Stimulated activated memory B cell treated with anti-CD40 and anti-IgM and Interleukin-4, amounts not matched to agents 10 μg/mL and 1 μg/mL and 100 μg/mL, for 72 hours (primary cell): Measurements from ENCODE around the gene SQOR.

Source experiments
- ATAC-seq: fragments of 150-1000 bp; cut with Tn5 transposase; 2 replicates; pipeline ENCODE4 v1.10.0; 2021
- H3K27ac Mint-ChIP-seq: one replicate; pipeline ENCODE4 v1.8.0; 2022; ENCODE audit warnings: mild to moderate bottlenecking, mixed read lengths
- H3K27me3 Mint-ChIP-seq: one replicate; pipeline ENCODE4 v1.8.0; 2022; ENCODE audit warnings: mixed read lengths
- H3K36me3 Mint-ChIP-seq: one replicate; pipeline ENCODE4 v1.8.0; 2022; ENCODE audit warnings: mixed read lengths
- H3K4me1 Mint-ChIP-seq: one replicate; pipeline ENCODE4 v1.8.0; 2022; ENCODE audit warnings: mixed read lengths
- H3K4me3 Mint-ChIP-seq: one replicate; pipeline ENCODE4 v1.8.0; 2022; ENCODE audit warnings: mild to moderate bottlenecking, moderate library complexity, mixed read lengths
- H3K9me3 Mint-ChIP-seq: one replicate; pipeline ENCODE4 v1.8.0; 2022; ENCODE audit warnings: mixed read lengths

SQOR gene

GRCh38 chr15:45704329-45705249 lies 69.8 kb downstream of the SQOR start:
- no peaks in the 10 kb centered on the region for H3K9me3 Mint-ChIP-seq
- ATAC-seq: peak; percentile 60
- peaks cover 14% of the 10 kb centered on the region for H3K4me1 Mint-ChIP-seq
- peaks cover 13% of the 10 kb centered on the region for H3K27me3 Mint-ChIP-seq
- H3K27ac Mint-ChIP-seq: peak overlapping the region; percentile 46
- peaks cover 2% of the 10 kb centered on the region for H3K36me3 Mint-ChIP-seq
- H3K4me3 Mint-ChIP-seq: peak overlapping the region; percentile 77

GRCh38 chr15:45705510-45706473 lies 71.0 kb downstream of the SQOR start:
- H3K4me3 Mint-ChIP-seq: peak overlapping the region; percentile 77
- H3K36me3 Mint-ChIP-seq: no peaks in the 10 kb centered on the region
- ATAC-seq: peak; percentile 82
- peak overlapping the region; percentile 46 for H3K27ac Mint-ChIP-seq
- peaks cover 13% of the 10 kb centered on the region for H3K27me3 Mint-ChIP-seq
- no peaks in the 10 kb centered on the region for H3K9me3 Mint-ChIP-seq
- H3K4me1 Mint-ChIP-seq: peaks cover 14% of the 10 kb centered on the region

- no peak overlapping the region for H3K27ac Mint-ChIP-seq
- H3K9me3 Mint-ChIP-seq: no peaks in the 10 kb centered on the region
- no peaks in the 10 kb centered on the region for H3K36me3 Mint-ChIP-seq
- H3K4me1 Mint-ChIP-seq: peaks cover 5% of the 10 kb centered on the region
- peaks cover 16% of the 10 kb centered on the region for H3K27me3 Mint-ChIP-seq
- H3K4me3 Mint-ChIP-seq: no peak overlapping the region
- ATAC-seq: no peak
Observed at GRCh38 chr15:45710657-45711056, 75.8 kb downstream of the SQOR start.

- ATAC-seq: no peak
- Mint-ChIP-seq H3K36me3 (no peaks in the 10 kb centered on the region), H3K27me3 (peaks cover 25% of the 10 kb centered on the region), H3K4me3 (no peak overlapping the region), H3K4me1 (no peaks in the 10 kb centered on the region), H3K9me3 (no peaks in the 10 kb centered on the region), H3K27ac (no peak overlapping the region)
Observed at GRCh38 chr15:45714590-45715488, 80.0 kb downstream of the SQOR start.

- Mint-ChIP-seq H3K36me3 (no peaks in the 10 kb centered on the region), H3K4me3 (no peak overlapping the region), H3K4me1 (no peaks in the 10 kb centered on the region), H3K9me3 (no peaks in the 10 kb centered on the region), H3K27ac (no peak overlapping the region), H3K27me3 (peaks cover 32% of the 10 kb centered on the region)
- ATAC-seq: no peak
Observed at GRCh38 chr15:45715528-45715927, 80.7 kb downstream of the SQOR start.

- H3K36me3 Mint-ChIP-seq: no peaks in the 10 kb centered on the region
- ATAC-seq: no peak
Observed at GRCh38 chr15:45719490-45719889, 84.7 kb downstream of the SQOR start.

GRCh38 chr15:45720183-45720582 lies 85.4 kb downstream of the SQOR start:
- Mint-ChIP-seq H3K9me3 (no peaks in the 10 kb centered on the region), H3K4me1 (no peaks in the 10 kb centered on the region), H3K4me3 (no peak overlapping the region), H3K27me3 (peaks cover 35% of the 10 kb centered on the region), H3K27ac (no peak overlapping the region), H3K36me3 (no peaks in the 10 kb centered on the region)
- no peak for ATAC-seq

More at GRCh38 chr15:45719490-45719889, 84.7 kb downstream of the SQOR start:
- Mint-ChIP-seq H3K27me3 (peaks cover 35% of the 10 kb centered on the region), H3K27ac (no peak overlapping the region), H3K9me3 (no peaks in the 10 kb centered on the region), H3K4me1 (no peaks in the 10 kb centered on the region), H3K4me3 (no peak overlapping the region)

GRCh38 chr15:45728641-45729040 lies 93.8 kb downstream of the SQOR start:
- H3K27me3 Mint-ChIP-seq: peaks cover 11% of the 10 kb centered on the region
- H3K9me3 Mint-ChIP-seq: no peaks in the 10 kb centered on the region
- H3K4me1 Mint-ChIP-seq: no peaks in the 10 kb centered on the region
- H3K36me3 Mint-ChIP-seq: no peaks in the 10 kb centered on the region
- ATAC-seq: no peak
- no peak overlapping the region for H3K27ac Mint-ChIP-seq
- H3K4me3 Mint-ChIP-seq: no peak overlapping the region

GRCh38 chr15:45729141-45729540 lies 94.3 kb downstream of the SQOR start:
- Mint-ChIP-seq H3K4me1 (no peaks in the 10 kb centered on the region), H3K4me3 (no peak overlapping the region), H3K27ac (no peak overlapping the region), H3K27me3 (peaks cover 11% of the 10 kb centered on the region), H3K9me3 (no peaks in the 10 kb centered on the region), H3K36me3 (no peaks in the 10 kb centered on the region)
- no peak for ATAC-seq

- Mint-ChIP-seq H3K4me1 (peaks cover 5% of the 10 kb centered on the region), H3K4me3 (no peak overlapping the region), H3K27ac (no peak overlapping the region), H3K9me3 (no peaks in the 10 kb centered on the region), H3K27me3 (peaks cover 11% of the 10 kb centered on the region), H3K36me3 (no peaks in the 10 kb centered on the region)
- ATAC-seq: no peak
Observed at GRCh38 chr15:45731343-45731742, 96.5 kb downstream of the SQOR start.

GRCh38 chr15:45732662-45733061 lies 97.8 kb downstream of the SQOR start:
- Mint-ChIP-seq H3K4me3 (no peak overlapping the region), H3K27me3 (peaks cover 11% of the 10 kb centered on the region), H3K9me3 (no peaks in the 10 kb centered on the region), H3K36me3 (no peaks in the 10 kb centered on the region), H3K4me1 (peaks cover 5% of the 10 kb centered on the region), H3K27ac (no peak overlapping the region)
- no peak for ATAC-seq

- no peak for ATAC-seq
- Mint-ChIP-seq H3K4me1 (peaks cover 5% of the 10 kb centered on the region), H3K9me3 (no peaks in the 10 kb centered on the region), H3K27me3 (peaks cover 11% of the 10 kb centered on the region), H3K27ac (no peak overlapping the region), H3K36me3 (no peaks in the 10 kb centered on the region), H3K4me3 (no peak overlapping the region)
Observed at GRCh38 chr15:45734260-45734711, 99.5 kb downstream of the SQOR start.
